HEK293 (cell line): ENCODE measurements around the gene FAM98C.
A peak's percentile ranks its signal among the peaks of the same experiment; 100 is the strongest.
"Not testable (repeated sequence)": the region's sequence is repeated elsewhere in the genome, so short reads cannot be mapped to it uniquely, and the experiment has no call there.

ENCODE experiments used
- CTCF ChIA-PET: fragments of 350-600 bp; formaldehyde crosslinking; extraction: SDS; loops from one replicate; lab custom pipeline; 2021; ENCODE audit warnings: antibody characterized with exemption; lab: Yijun Ruan, JAX
- POLR2A ChIA-PET: fragments of 300-600 bp; formaldehyde crosslinking; extraction: SDS; loops from one replicate; lab custom pipeline; 2020; ENCODE audit warnings: antibody characterized with exemption, inconsistent platforms; lab: Yijun Ruan, JAX
- H3K27ac ChIP-seq: fragments of 200-500 bp; sonication (Bioruptor generic); 2 replicates; pipeline ENCODE4 v1.5.1; 2014; ENCODE audit warnings: low read depth, low read length, control low read depth, inconsistent platforms; ENCODE audit errors: extremely low read depth
- H3K36me3 ChIP-seq, 2 experiments: fragments of 200-500 bp in 1 of 2; sonication (Bioruptor generic) in 1 of 2; 1 replicate in 1 of 2; 2 replicates in 1 of 2; pipeline ENCODE4 v1.5.1; 2014 to 2017; ENCODE audit warnings: inconsistent platforms in 2 of 2, low read length in 2 of 2; ENCODE audit not compliant: control insufficient read depth in 2 of 2, insufficient read depth in 1 of 2
- H3K4me1 ChIP-seq: fragments of 200-500 bp; sonication (Bioruptor generic); 2 replicates; pipeline ENCODE4 v1.5.1; 2014; ENCODE audit warnings: mild to moderate bottlenecking, low read length, inconsistent platforms; ENCODE audit not compliant: control insufficient read depth, insufficient read depth
- H3K4me3 ChIP-seq: 2 replicates; pipeline ENCODE4 v1.5.1; 2011; ENCODE audit warnings: low read depth, mild to moderate bottlenecking, control low read depth, low read length, moderate library complexity
- H3K9me3 ChIP-seq: fragments of 200-500 bp; sonication (Bioruptor generic); 2 replicates; pipeline ENCODE4 v1.5.1; 2014; ENCODE audit warnings: low read depth, low read length, inconsistent platforms; ENCODE audit not compliant: control insufficient read depth, insufficient read depth
- AEBP2 ChIP-seq: fragments of 450-650 bp; formaldehyde crosslinking; IDR thresholded peaks from 2 replicates; pipeline ENCODE4 v1.5.1; 2016; ENCODE audit warnings: missing biosample characterization, missing genetic modification characterization, borderline replicate concordance
- EGR2 ChIP-seq: fragments of 450-650 bp; formaldehyde crosslinking; IDR thresholded peaks from 2 replicates; pipeline ENCODE4 v1.5.1; 2016; ENCODE audit warnings: low read depth, missing biosample characterization, missing genetic modification characterization
- INSM2 ChIP-seq: fragments of 450-650 bp; formaldehyde crosslinking; IDR thresholded peaks from 2 replicates; pipeline ENCODE4 v1.5.1; 2016; ENCODE audit warnings: missing biosample characterization, missing genetic modification characterization
- KLF7 ChIP-seq: fragments of 450-650 bp; formaldehyde crosslinking; IDR thresholded peaks from 2 replicates; pipeline ENCODE4 v1.5.1; 2016; ENCODE audit warnings: missing biosample characterization, missing genetic modification characterization, borderline replicate concordance
- MEIS1 ChIP-seq: sonication (generic); formaldehyde crosslinking; IDR thresholded peaks from 2 replicates; pipeline ENCODE4 v1.8.1; 2022; ENCODE audit warnings: missing genetic modification reagents, mild to moderate bottlenecking, borderline replicate concordance
- PRDM2 ChIP-seq: fragments of 450-650 bp; formaldehyde crosslinking; IDR thresholded peaks from 2 replicates; pipeline ENCODE4 v1.5.1; 2016; ENCODE audit warnings: missing biosample characterization, missing genetic modification characterization, borderline replicate concordance
- PRDM6 ChIP-seq: fragments of 450-650 bp; formaldehyde crosslinking; IDR thresholded peaks from 2 replicates; pipeline ENCODE4 v1.5.1; 2017; ENCODE audit warnings: missing biosample characterization, missing genetic modification characterization
- ZBTB17 ChIP-seq: fragments of 450-650 bp; formaldehyde crosslinking; IDR thresholded peaks from 2 replicates; pipeline ENCODE4 v1.5.1; 2016; ENCODE audit warnings: missing biosample characterization, missing genetic modification characterization
- ZNF114 ChIP-seq: fragments of 450-650 bp; formaldehyde crosslinking; IDR thresholded peaks from 2 replicates; pipeline ENCODE4 v1.5.0; 2017; ENCODE audit warnings: missing biosample characterization, missing genetic modification characterization
- ZNF155 ChIP-seq: fragments of 450-650 bp; formaldehyde crosslinking; IDR thresholded peaks from 2 replicates; pipeline ENCODE4 v1.5.1; 2016; ENCODE audit warnings: missing biosample characterization, missing genetic modification characterization
- ZNF24 ChIP-seq: fragments of 450-650 bp; formaldehyde crosslinking; IDR thresholded peaks from 2 replicates; pipeline ENCODE4 v1.5.1; 2016; ENCODE audit warnings: missing biosample characterization, missing genetic modification characterization
- ZNF292 ChIP-seq: fragments of 450-650 bp; formaldehyde crosslinking; IDR thresholded peaks from 2 replicates; pipeline ENCODE4 v1.5.1; 2016; ENCODE audit warnings: low read depth, missing biosample characterization, missing genetic modification characterization, borderline replicate concordance
- ZNF404 ChIP-seq: fragments of 450-650 bp; formaldehyde crosslinking; IDR thresholded peaks from 2 replicates; pipeline ENCODE4 v1.5.1; 2017; ENCODE audit warnings: missing biosample characterization, missing genetic modification characterization
- ZNF449 ChIP-seq: fragments of 450-650 bp; formaldehyde crosslinking; IDR thresholded peaks from 2 replicates; pipeline ENCODE4 v1.5.1; 2017; ENCODE audit warnings: missing biosample characterization, mild to moderate bottlenecking, missing genetic modification characterization, moderate library complexity
- ZNF621 ChIP-seq: fragments of 450-650 bp; formaldehyde crosslinking; IDR thresholded peaks from 2 replicates; pipeline ENCODE4 v1.5.1; 2017; ENCODE audit warnings: missing biosample characterization, missing genetic modification characterization
- ZNF623 ChIP-seq: fragments of 450-650 bp; formaldehyde crosslinking; IDR thresholded peaks from 2 replicates; pipeline ENCODE4 v1.5.1; 2016; ENCODE audit warnings: missing biosample characterization, missing genetic modification characterization
- ZNF707 ChIP-seq: fragments of 450-650 bp; formaldehyde crosslinking; IDR thresholded peaks from 2 replicates; pipeline ENCODE4 v1.5.1; 2016; ENCODE audit warnings: missing biosample characterization, missing genetic modification characterization
- ZNF747 ChIP-seq: fragments of 450-650 bp; formaldehyde crosslinking; IDR thresholded peaks from 2 replicates; pipeline ENCODE4 v1.5.1; 2016; ENCODE audit warnings: missing biosample characterization, missing genetic modification characterization
- ZNF776 ChIP-seq: fragments of 450-650 bp; formaldehyde crosslinking; IDR thresholded peaks from 2 replicates; pipeline ENCODE4 v1.5.0; 2017; ENCODE audit warnings: missing biosample characterization, missing genetic modification characterization, borderline replicate concordance

FAM98C gene

GRCh38 chr19:38409631-38410133, 6.8 kb downstream of the FAM98C start (continued):
- no peak for TF ChIP-seq ZNF292 (tag by site-specific recombination)
- no peak for TF ChIP-seq ZNF707
- TF ChIP-seq ZNF747 (tag by site-specific recombination), result no peak
- no peak for TF ChIP-seq ZNF155 (tag by site-specific recombination)

GRCh38 chr19:38410407-38410806, 7.5 kb downstream of the FAM98C start:
- H3K4me3 ChIP-seq, H3K27ac ChIP-seq, CTCF ChIA-PET, H3K9me3 ChIP-seq, H3K4me1 ChIP-seq: not testable (repeated sequence)
- POLR2A ChIA-PET, result interaction anchor here (0.7 kb wide), 1 partner anchor 1040 kb away, joined by 3 read pairs; no protein-coding TSS in a partner anchor
- peaks cover 9 to 25% of the 10 kb centered on the region in 2 experiments; a peak in 2 of 3 replicates for H3K36me3 ChIP-seq

GRCh38 chr19:38411041-38411712, 8.3 kb downstream of the FAM98C start:
- no peak overlapping the region for H3K27ac ChIP-seq
- CTCF ChIA-PET, result interaction anchor here (0.7 kb wide), 1 partner anchor 8 kb away, joined by 3 read pairs; the partner anchor contains the start of gene FAM98C
- TF ChIP-seq AEBP2 (no peak), ZNF24 (tag by site-specific recombination) (no peak), PRDM2 (tag by site-specific recombination) (no peak), KLF7 (tag by site-specific recombination) (no peak), ZNF623 (tag by site-specific recombination) (no peak), EGR2 (peak; percentile 40), INSM2 (no peak), ZNF776 (tag by site-specific recombination) (no peak), ZNF621 (tag by site-specific recombination) (no peak), PRDM6 (tag by site-specific recombination) (no peak), ZNF114 (tag by site-specific recombination) (no peak), ZNF449 (tag by site-specific recombination) (no peak), ZNF747 (tag by site-specific recombination) (no peak), MEIS1 (CRISPR knock-in tag) (no peak), ZNF404 (tag by site-specific recombination) (no peak), ZBTB17 (tag by site-specific recombination) (no peak)

More at GRCh38 chr19:38411041-38411712, 8.3 kb downstream of the FAM98C start:
- H3K9me3 ChIP-seq, result no peaks in the 10 kb centered on the region
- no peak overlapping the region for H3K4me3 ChIP-seq
- H3K36me3 ChIP-seq, result peaks cover 7 to 21% of the 10 kb centered on the region in 2 experiments; a peak in 2 of 3 replicates
- H3K4me1 ChIP-seq, result no peaks in the 10 kb centered on the region
- POLR2A ChIA-PET, result interaction anchor here (1.3 to 1.4 kb wide), 2 partner anchors 8 to 23 kb away, joined by 4 to 5 read pairs; partner anchors contain the start of genes FAM98C and GGN
